IMR-90 (cell line): ENCODE data around the gene LMNTD2. TPM values are rescaled to one million over a fixed set of nuclear protein-coding genes. Genes with fewer than 3 reads are reported as not detected.

Experiments used
- ATAC-seq: fragments of 200-7000 bp; cut with Tn5 transposase; 2 replicates; pipeline ENCODE4 v1.9.1; 2020; ENCODE audit warnings: low read depth, mild to moderate bottlenecking, moderate library complexity
- BruUV-seq: library from RNA; stranded (reverse); fragments of 400-500 nt; replicated peaks from 2 replicates; lab custom pipeline; 2021; lab: Mats Ljungman, UMichigan
- CTCF ChIA-PET: fragments of 300-600 bp; formaldehyde crosslinking; extraction: SDS; loops from one replicate; lab custom pipeline; 2021; ENCODE audit warnings: antibody characterized with exemption; lab: Yijun Ruan, JAX
- POLR2A ChIA-PET: fragments of 300-600 bp; sonication (Branson Sonifier 250); formaldehyde crosslinking; loops from one replicate; lab custom pipeline; 2022; ENCODE audit warnings: antibody characterized with exemption; ENCODE audit not compliant: unreplicated experiment; lab: Charles Lee
- DNase-seq: peaks from one replicate; pipeline ENCODE4 v3.0.0; 2013
- H2AFZ ChIP-seq: replicated peaks from 2 replicates; pipeline ENCODE3; 2013; ENCODE audit warnings: low read length, mild to moderate bottlenecking; ENCODE audit not compliant: poor library complexity
- H2AK5ac ChIP-seq: 2 replicates; pipeline ENCODE4 v1.6.1; 2013; ENCODE audit warnings: low read depth, low read length, inconsistent platforms
- H2AK9ac ChIP-seq: replicated peaks from 2 replicates; pipeline ENCODE3; 2013; ENCODE audit warnings: mild to moderate bottlenecking, low read depth, low read length, moderate library complexity; ENCODE audit not compliant: poor library complexity
- H2BK120ac ChIP-seq: 2 replicates; pipeline ENCODE4 v1.6.1; 2013; ENCODE audit warnings: low read depth, low read length, inconsistent platforms
- H2BK15ac ChIP-seq: 3 replicates; pipeline ENCODE4 v1.6.1; 2013; ENCODE audit warnings: low read depth, low read length, inconsistent platforms
- H2BK20ac ChIP-seq: 2 replicates; pipeline ENCODE4 v1.6.1; 2013; ENCODE audit warnings: low read depth, mild to moderate bottlenecking, inconsistent platforms, low read length, moderate library complexity
- H2BK5ac ChIP-seq: 2 replicates; pipeline ENCODE4 v1.6.1; 2013; ENCODE audit warnings: mild to moderate bottlenecking, low read depth, low read length, inconsistent platforms; ENCODE audit not compliant: poor library complexity, severe bottlenecking
- H3K14ac ChIP-seq: replicated peaks from 2 replicates; pipeline ENCODE4 v1.6.1; 2013; ENCODE audit warnings: low read depth, low read length, inconsistent platforms
- H3K18ac ChIP-seq: 2 replicates; pipeline ENCODE4 v1.6.1; 2013; ENCODE audit warnings: low read depth, low read length, control low read depth
- H3K23ac ChIP-seq: 2 replicates; pipeline ENCODE4 v1.6.1; 2013; ENCODE audit warnings: low read depth, low read length, inconsistent platforms
- H3K27ac ChIP-seq: 2 replicates; pipeline ENCODE4 v1.5.1; 2013; ENCODE audit warnings: mild to moderate bottlenecking, control low read depth, low read length; ENCODE audit not compliant: insufficient read depth
- H3K27me3 ChIP-seq: 2 replicates; pipeline ENCODE4 v1.6.1; 2013; ENCODE audit warnings: low read length; ENCODE audit not compliant: control insufficient read depth, insufficient read depth
- H3K36me3 ChIP-seq: 2 replicates; pipeline ENCODE4 v1.6.1; 2013; ENCODE audit warnings: low read length, mixed read lengths; ENCODE audit not compliant: control insufficient read depth, insufficient read depth
- H3K4ac ChIP-seq: 2 replicates; pipeline ENCODE4 v1.6.1; 2013; ENCODE audit warnings: low read depth, low read length, inconsistent platforms
- H3K4me1 ChIP-seq: 2 replicates; pipeline ENCODE4 v1.6.1; 2013; ENCODE audit warnings: low read length, mixed read lengths; ENCODE audit not compliant: control insufficient read depth, insufficient read depth
- H3K4me2 ChIP-seq: 2 replicates; pipeline ENCODE4 v1.6.1; 2013; ENCODE audit warnings: low read depth, mild to moderate bottlenecking, control low read depth, low read length, moderate library complexity
- H3K4me3 ChIP-seq: 2 replicates; pipeline ENCODE4 v1.5.1; 2013; ENCODE audit warnings: low read depth, mild to moderate bottlenecking, control low read depth, low read length, moderate library complexity; ENCODE audit not compliant: insufficient read depth
- H3K56ac ChIP-seq: 2 replicates; pipeline ENCODE4 v1.6.1; 2013; ENCODE audit warnings: low read length, inconsistent platforms; ENCODE audit not compliant: insufficient read depth; ENCODE audit errors: extremely low read depth
- H3K79me1 ChIP-seq, 2 experiments: 2 replicates each; pipeline ENCODE4 v1.6.1; 2013; ENCODE audit warnings: low read length in 2 of 2, inconsistent platforms in 1 of 2, low read depth in 1 of 2
- H3K9ac ChIP-seq: 2 replicates; pipeline ENCODE4 v1.6.1; 2013; ENCODE audit warnings: low read depth, low read length, control low read depth
- H3K9me1 ChIP-seq: 2 replicates; pipeline ENCODE4 v1.6.1; 2013; ENCODE audit warnings: low read length, inconsistent platforms; ENCODE audit not compliant: insufficient read depth
- H3K9me3 ChIP-seq: 2 replicates; pipeline ENCODE4 v1.6.1; 2013; ENCODE audit warnings: low read length; ENCODE audit not compliant: control insufficient read depth, insufficient read depth
- H4K20me1 ChIP-seq: 2 replicates; pipeline ENCODE4 v1.6.1; 2013; ENCODE audit warnings: low read length, inconsistent platforms; ENCODE audit not compliant: insufficient read depth
- H4K5ac ChIP-seq: 2 replicates; pipeline ENCODE4 v1.6.1; 2013; ENCODE audit warnings: mild to moderate bottlenecking, low read depth, low read length, control low read depth
- H4K8ac ChIP-seq, 2 experiments: 2 replicates each; pipeline ENCODE4 v1.6.1; 2013; ENCODE audit warnings: low read depth in 2 of 2, low read length in 2 of 2, control low read depth in 1 of 2, inconsistent platforms in 1 of 2
- H4K91ac ChIP-seq: 2 replicates; pipeline ENCODE4 v1.6.1; 2013; ENCODE audit warnings: low read depth, low read length, inconsistent platforms; ENCODE audit not compliant: insufficient read depth
- MAZ ChIP-seq: IDR thresholded peaks from 2 replicates; pipeline ENCODE4 v1.6.1; 2012; ENCODE audit warnings: low read depth, mild to moderate bottlenecking, low read length, improper control_type of control experiment, moderate library complexity, borderline replicate concordance
- WGBS, 2 experiments: methylation state at CpG; one replicate each; pipeline versions ENCODE4 v1.1.5 to v1.1.7; 2013; ENCODE audit warnings: missing lambda C conversion rate in 2 of 2; ENCODE audit not compliant: insufficient read length in 1 of 2; ENCODE audit errors: extremely low coverage in 2 of 2; 5-methylcytosine and 5-hydroxymethylcytosine counted together
- dilution Hi-C: fragments of 300-500 bp; cut with HindIII; formaldehyde crosslinking; loops from one replicate; pipeline ENCODE4 v1.14.3; 2018; ENCODE audit warnings: low sequenced_read_pairs; ENCODE audit not compliant: unreplicated experiment
- in situ Hi-C: fragments of 300-500 bp; cut with MboI; formaldehyde crosslinking; loops from 3 replicates; pipeline ENCODE4 v1.14.3; 2019; ENCODE audit warnings: low sequenced_read_pairs, inconsistent platforms, mixed read lengths
- intact Hi-C: fragments of 100-400 bp; cut with micrococcal nuclease; formaldehyde crosslinking; loops from 2 replicates; pipeline ENCODE4 v1.10.0; 2022
- polyA plus RNA-seq, 3 experiments: library from polyadenylated mRNA; depleted of rRNA; stranded (reverse); fragments of >200 nt; gene quantifications; 2 replicates each; pipeline ENCODE4 v1.2.3, GENCODE V29; 2012; ENCODE audit warnings: low replicate concordance in 1 of 3
- total RNA-seq: library from RNA; depleted of rRNA; stranded (reverse); fragments of >200 nt; gene quantifications from 2 replicates; pipeline ENCODE4 v1.2.3, GENCODE V29; 2012
- TF ChIP-seq, protein P1 (sequence below): fragments of 150-350 bp; IDR thresholded peaks from 2 replicates; pipeline ENCODE4 v1.6.1; 2017; ENCODE audit warnings: mild to moderate bottlenecking, antibody characterized with exemption, low read length, low read depth

LMNTD2 gene
- total and polyA plus RNA-seq, 2 of the 4 experiments (the other 2 are of a cell fraction): 0.18 to 1.3 TPM

DNA sequence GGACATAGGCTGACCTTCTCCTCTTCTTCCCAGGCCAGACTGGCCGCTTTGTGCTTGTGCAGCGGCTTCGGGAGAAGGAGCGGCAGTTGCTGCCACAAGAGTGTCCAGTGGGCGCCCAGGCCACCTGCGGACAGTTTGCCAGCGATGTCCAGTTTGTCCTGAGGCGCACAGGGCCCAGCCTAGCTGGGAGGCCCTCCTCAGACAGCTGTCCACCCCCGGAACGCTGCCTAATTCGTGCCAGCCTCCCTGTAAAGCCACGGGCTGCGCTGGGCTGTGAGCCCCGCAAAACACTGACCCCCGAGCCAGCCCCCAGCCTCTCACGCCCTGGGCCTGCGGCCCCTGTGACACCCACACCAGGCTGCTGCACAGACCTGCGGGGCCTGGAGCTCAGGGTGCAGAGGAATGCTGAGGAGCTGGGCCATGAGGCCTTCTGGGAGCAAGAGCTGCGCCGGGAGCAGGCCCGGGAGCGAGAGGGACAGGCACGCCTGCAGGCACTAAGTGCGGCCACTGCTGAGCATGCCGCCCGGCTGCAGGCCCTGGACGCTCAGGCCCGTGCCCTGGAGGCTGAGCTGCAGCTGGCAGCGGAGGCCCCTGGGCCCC is 1.6 kb upstream of the LMNTD2 start:
- no peak for DNase-seq
- Histone ChIP-seq H3K27me3 (peaks cover 19% of the 10 kb centered on the region), H3K14ac (no peak overlapping the region), H4K5ac (no peak overlapping the region), H2AFZ (no peak overlapping the region), H3K4ac (no peak overlapping the region), H3K9ac (no peak overlapping the region), H2AK5ac (0 out of 2 replicates have a peak overlapping the region, but pooled peaks have one; percentile 88), H3K56ac (no peak overlapping the region), H2BK120ac (no peak overlapping the region), H3K9me1 (peaks cover 5% of the 10 kb centered on the region; the same call in 1 of the 2 replicates), H3K79me1 (peaks cover 25 to 32% of the 10 kb centered on the region in 2 experiments; a peak in 3 of 4 replicates), H3K36me3 (peaks cover 11% of the 10 kb centered on the region), H3K18ac (no peak overlapping the region), H3K27ac (no peak overlapping the region), H2BK15ac (no peak overlapping the region), H4K91ac (no peak overlapping the region), H2AK9ac (peak overlapping the region; percentile 85), H3K4me3 (peak overlapping the region; percentile 97; the same call in 1 of the 2 replicates), H3K4me1 (peaks cover 17% of the 10 kb centered on the region), H3K9me3 (no peaks in the 10 kb centered on the region), H3K4me2 (no peak overlapping the region; the same call in 1 of the 2 replicates), H2BK20ac (no peak overlapping the region), H3K23ac (no peak overlapping the region), H4K20me1 (peaks cover 22% of the 10 kb centered on the region), H2BK5ac (no peak overlapping the region), H4K8ac (no peak overlapping the region)
- ChIA-PET CTCF (no interaction called here), POLR2A (interaction anchor here (0.5 kb wide), 1 partner anchor 163 kb away, joined by 3 read pairs; no protein-coding TSS in a partner anchor)
- TF ChIP-seq MAZ: no peak
- TF ChIP-seq, protein P1, sequence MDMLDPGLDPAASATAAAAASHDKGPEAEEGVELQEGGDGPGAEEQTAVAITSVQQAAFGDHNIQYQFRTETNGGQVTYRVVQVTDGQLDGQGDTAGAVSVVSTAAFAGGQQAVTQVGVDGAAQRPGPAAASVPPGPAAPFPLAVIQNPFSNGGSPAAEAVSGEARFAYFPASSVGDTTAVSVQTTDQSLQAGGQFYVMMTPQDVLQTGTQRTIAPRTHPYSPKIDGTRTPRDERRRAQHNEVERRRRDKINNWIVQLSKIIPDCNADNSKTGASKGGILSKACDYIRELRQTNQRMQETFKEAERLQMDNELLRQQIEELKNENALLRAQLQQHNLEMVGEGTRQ: no peak
- in situ Hi-C loops (no loop called here), intact Hi-C loops (no loop called here), dilution Hi-C loops (no loop called here)
- no peak for ATAC-seq
- WGBS, 2 experiments: 93% methylated on average over 13 of the region's 29 CpGs; no CpG with 5 or more reads in 1 of the 2 experiments
- no TSS peak for BruUV-seq
